Measurements from ENCODE around the gene PRG2.

The PRG2 gene

GRCh38 chr11:57347336-57347735 is 43.1 kb downstream of the PRG2 start:
- no peaks in the 10 kb centered on the region for H3K36me3 ChIP-seq
- peaks cover 0 to 6% of the 10 kb centered on the region in 2 experiments for H3K4me1 ChIP-seq (ENCODE audit: control insufficient read depth in 1 of 2, insufficient read depth in 1 of 2, low read depth in 1 of 2, low read length in 1 of 2)
- no peaks in the 10 kb centered on the region for H3K9me3 ChIP-seq
- no peak overlapping the region for H3K27ac ChIP-seq
- H3K4me3 ChIP-seq (ENCODE audit: low read depth in 1 of 2, low read length in 1 of 2), result no peak overlapping the region
- no peaks in the 10 kb centered on the region for H3K27me3 ChIP-seq
- TF ChIP-seq, protein P1, sequence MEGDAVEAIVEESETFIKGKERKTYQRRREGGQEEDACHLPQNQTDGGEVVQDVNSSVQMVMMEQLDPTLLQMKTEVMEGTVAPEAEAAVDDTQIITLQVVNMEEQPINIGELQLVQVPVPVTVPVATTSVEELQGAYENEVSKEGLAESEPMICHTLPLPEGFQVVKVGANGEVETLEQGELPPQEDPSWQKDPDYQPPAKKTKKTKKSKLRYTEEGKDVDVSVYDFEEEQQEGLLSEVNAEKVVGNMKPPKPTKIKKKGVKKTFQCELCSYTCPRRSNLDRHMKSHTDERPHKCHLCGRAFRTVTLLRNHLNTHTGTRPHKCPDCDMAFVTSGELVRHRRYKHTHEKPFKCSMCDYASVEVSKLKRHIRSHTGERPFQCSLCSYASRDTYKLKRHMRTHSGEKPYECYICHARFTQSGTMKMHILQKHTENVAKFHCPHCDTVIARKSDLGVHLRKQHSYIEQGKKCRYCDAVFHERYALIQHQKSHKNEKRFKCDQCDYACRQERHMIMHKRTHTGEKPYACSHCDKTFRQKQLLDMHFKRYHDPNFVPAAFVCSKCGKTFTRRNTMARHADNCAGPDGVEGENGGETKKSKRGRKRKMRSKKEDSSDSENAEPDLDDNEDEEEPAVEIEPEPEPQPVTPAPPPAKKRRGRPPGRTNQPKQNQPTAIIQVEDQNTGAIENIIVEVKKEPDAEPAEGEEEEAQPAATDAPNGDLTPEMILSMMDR (IDR thresholded peaks at IDR 0.05), result no peak

GRCh38 chr11:57345555-57346211 is 44.8 kb downstream of the PRG2 start:
- H3K4me3 ChIP-seq (ENCODE audit: low read depth in 1 of 2, low read length in 1 of 2), result no peak overlapping the region
- no peaks in the 10 kb centered on the region for H3K36me3 ChIP-seq
- TF ChIP-seq, protein P1 (IDR thresholded peaks at IDR 0.05), result peak; percentile 85
- no peak overlapping the region for H3K27ac ChIP-seq
- no peaks in the 10 kb centered on the region for H3K27me3 ChIP-seq
- H3K4me1 ChIP-seq (ENCODE audit: control insufficient read depth in 1 of 2, insufficient read depth in 1 of 2, low read depth in 1 of 2, low read length in 1 of 2), result peaks cover 0 to 6% of the 10 kb centered on the region in 2 experiments
- no peaks in the 10 kb centered on the region for H3K9me3 ChIP-seq

DNA sequence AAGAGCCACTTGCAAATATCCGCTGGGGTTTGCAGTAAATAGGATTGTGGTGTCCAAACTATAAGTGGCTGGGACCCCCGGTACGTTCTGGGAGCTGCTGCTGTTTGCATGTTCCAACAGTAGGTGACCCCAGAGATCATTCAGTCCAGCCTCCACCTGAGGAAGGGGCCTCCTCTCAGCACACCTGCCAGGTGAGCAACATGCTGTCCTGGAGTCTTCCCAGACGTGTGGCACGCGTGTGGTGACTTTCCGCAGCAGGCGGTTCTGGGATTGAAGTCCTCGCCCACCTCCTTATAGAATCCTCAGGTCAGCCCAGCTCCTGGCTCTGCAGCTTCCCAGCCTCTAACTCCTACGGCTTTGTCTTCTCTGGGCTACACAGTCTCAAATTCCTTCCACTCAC is 45.6 kb downstream of the PRG2 start:
- no peaks in the 10 kb centered on the region for H3K9me3 ChIP-seq
- TF ChIP-seq, protein P1 (IDR thresholded peaks at IDR 0.05), result no peak
- H3K27ac ChIP-seq, result no peak overlapping the region
- H3K4me3 ChIP-seq (ENCODE audit: low read depth in 1 of 2, low read length in 1 of 2), result no peak overlapping the region
- H3K4me1 ChIP-seq (ENCODE audit: control insufficient read depth in 1 of 2, insufficient read depth in 1 of 2, low read depth in 1 of 2, low read length in 1 of 2), result peaks cover 0 to 4% of the 10 kb centered on the region in 2 experiments
- H3K27me3 ChIP-seq, result peaks cover 8% of the 10 kb centered on the region
- no peaks in the 10 kb centered on the region for H3K36me3 ChIP-seq

DNA sequence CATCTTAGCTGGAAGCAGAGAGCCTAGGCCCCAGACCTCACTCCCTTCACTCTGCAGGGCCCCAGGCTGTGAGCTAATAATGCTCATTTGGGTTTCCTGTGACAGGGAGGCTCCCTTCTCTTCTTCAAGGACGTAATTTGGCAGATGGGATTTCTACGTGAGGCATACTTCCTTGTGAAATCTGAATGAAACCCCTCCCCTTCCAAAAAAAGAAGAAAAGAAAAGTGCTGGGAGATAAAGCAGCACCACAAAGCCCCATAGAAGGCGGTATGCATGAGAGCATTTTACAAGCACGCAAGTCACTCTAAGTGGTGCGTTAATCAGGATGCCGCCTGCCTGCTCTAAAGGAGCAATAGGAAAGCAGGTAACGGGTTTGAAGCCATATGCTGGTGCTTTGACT is 46.6 kb downstream of the PRG2 start:
- peaks cover 10% of the 10 kb centered on the region for H3K27me3 ChIP-seq
- H3K27ac ChIP-seq, result no peak overlapping the region
- no peak overlapping the region for H3K4me3 ChIP-seq (ENCODE audit: low read depth in 1 of 2, low read length in 1 of 2)
- H3K36me3 ChIP-seq, result no peaks in the 10 kb centered on the region
- TF ChIP-seq, protein P1 (IDR thresholded peaks at IDR 0.05), result no peak
- no peaks in the 10 kb centered on the region for H3K9me3 ChIP-seq
- peaks cover 0 to 4% of the 10 kb centered on the region in 2 experiments for H3K4me1 ChIP-seq (ENCODE audit: control insufficient read depth in 1 of 2, insufficient read depth in 1 of 2, low read depth in 1 of 2, low read length in 1 of 2)

GRCh38 chr11:57342702-57343101 is 47.7 kb downstream of the PRG2 start:
- Histone ChIP-seq H3K36me3 (no peaks in the 10 kb centered on the region), H3K27me3 (peaks cover 10% of the 10 kb centered on the region), H3K27ac (no peak overlapping the region), H3K9me3 (no peaks in the 10 kb centered on the region), H3K4me1 (ENCODE audit: control insufficient read depth in 1 of 2, insufficient read depth in 1 of 2, low read depth in 1 of 2, low read length in 1 of 2) (peaks cover 0 to 4% of the 10 kb centered on the region in 2 experiments), H3K4me3 (ENCODE audit: low read depth in 1 of 2, low read length in 1 of 2) (no peak overlapping the region)
- TF ChIP-seq, protein P1 (IDR thresholded peaks at IDR 0.05), result no peak

All from neutrophil (primary cell).